22Rv1 (cell line): ENCODE measurements around the gene TENM4.

Experiments
- ZFX ChIP-seq: fragments of 450-650 bp; IDR thresholded peaks from 2 replicates; pipeline ENCODE4 v1.6.1; 2017; ENCODE audit warnings: antibody characterized with exemption, borderline replicate concordance
- TF ChIP-seq, protein P1 (sequence below): fragments of 450-650 bp; IDR thresholded peaks from 2 replicates; pipeline ENCODE4 v1.5.1; 2017; ENCODE audit warnings: mild to moderate bottlenecking

DNA sequence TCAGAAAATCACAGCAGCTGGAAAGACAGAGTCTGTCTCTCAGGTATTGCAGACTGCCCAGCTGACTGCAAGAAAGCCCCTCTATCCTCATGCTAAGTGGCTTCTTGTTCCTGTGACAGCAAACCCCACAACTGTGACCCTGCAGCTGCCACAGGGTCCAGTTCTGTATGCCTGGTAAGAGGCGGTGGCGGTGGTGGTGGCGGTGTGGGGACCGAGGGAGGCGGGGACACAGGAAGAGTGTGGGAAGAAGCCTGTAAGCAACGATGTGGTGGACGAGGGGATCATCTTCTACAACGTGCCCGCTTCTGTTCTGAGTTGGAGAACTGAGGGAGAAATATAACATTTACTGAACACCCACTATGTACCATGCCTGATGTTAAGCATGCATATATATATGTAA lies 112.4 kb downstream of the TENM4 start:
- TF ChIP-seq, protein P1, sequence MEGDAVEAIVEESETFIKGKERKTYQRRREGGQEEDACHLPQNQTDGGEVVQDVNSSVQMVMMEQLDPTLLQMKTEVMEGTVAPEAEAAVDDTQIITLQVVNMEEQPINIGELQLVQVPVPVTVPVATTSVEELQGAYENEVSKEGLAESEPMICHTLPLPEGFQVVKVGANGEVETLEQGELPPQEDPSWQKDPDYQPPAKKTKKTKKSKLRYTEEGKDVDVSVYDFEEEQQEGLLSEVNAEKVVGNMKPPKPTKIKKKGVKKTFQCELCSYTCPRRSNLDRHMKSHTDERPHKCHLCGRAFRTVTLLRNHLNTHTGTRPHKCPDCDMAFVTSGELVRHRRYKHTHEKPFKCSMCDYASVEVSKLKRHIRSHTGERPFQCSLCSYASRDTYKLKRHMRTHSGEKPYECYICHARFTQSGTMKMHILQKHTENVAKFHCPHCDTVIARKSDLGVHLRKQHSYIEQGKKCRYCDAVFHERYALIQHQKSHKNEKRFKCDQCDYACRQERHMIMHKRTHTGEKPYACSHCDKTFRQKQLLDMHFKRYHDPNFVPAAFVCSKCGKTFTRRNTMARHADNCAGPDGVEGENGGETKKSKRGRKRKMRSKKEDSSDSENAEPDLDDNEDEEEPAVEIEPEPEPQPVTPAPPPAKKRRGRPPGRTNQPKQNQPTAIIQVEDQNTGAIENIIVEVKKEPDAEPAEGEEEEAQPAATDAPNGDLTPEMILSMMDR, result no peak
- no peak for TF ChIP-seq ZFX
